Activated T-cell treated with anti-CD3 and anti-CD28 coated beads for 4 hours (primary cell): ENCODE results near the gene OGDH.
A peak's percentile ranks its signal among the peaks of the same experiment; 100 is the strongest.

ENCODE experiments used
- DNase-seq: peaks from one replicate; pipeline ENCODE4 v3.0.0-alpha.2; 2020

Gene OGDH

DNA sequence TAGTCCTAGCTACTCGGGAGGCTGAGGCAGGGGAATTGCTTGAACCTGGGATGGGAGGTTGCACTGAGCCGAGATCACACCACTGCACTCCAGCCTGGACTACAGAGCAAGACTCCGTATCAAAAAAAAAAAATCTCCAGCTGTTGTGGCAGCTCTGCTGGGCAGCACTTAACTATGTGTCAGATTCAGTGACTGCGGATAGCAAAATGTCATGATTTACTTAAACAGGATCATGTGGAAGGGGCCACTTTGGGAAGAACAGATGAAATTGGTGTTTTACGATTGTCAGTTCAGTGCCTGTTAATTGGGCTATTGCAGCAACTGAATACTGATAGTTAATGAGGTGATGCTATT lies 15.3 kb downstream of the OGDH start:
- DNase-seq, result no peak

DNA sequence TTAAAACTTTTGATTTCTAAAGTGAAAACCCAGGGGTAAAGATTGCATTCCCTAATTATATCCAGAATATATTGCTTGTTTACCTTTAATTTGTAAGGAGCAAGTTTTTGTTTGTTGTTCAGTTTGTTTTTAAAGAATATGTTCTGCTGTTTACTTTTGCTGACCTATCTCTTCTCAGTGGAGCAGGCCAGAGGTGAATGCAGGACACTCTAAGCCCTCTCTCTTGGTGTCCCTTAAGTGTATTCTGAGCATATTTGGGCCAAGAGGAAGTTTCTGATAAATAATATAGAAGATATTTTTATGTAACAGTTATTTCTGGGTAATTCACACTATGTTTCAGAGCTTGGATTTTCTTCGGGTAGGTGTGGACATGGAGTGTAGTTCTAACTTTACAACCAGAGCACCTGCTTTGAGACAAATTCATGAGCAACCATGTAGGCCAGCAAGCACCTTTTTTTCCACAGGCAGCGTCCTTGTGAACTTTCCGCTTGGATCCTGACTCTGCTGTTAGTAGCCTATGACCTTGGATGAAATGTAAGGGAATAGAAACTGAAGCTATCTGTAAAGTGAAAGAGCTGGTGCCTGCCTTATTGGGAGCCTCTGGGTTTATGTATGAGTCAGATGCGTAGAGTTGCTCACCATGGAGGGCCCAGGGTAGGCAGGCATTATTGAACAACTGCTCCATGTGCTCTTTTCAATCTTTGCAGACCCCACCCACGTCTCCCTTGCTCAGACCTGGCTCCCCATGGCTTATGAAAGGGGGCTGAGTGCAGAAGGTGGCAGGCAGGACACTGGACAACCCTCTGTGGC lies 16.1 kb downstream of the OGDH start:
- no peak for DNase-seq

DNA sequence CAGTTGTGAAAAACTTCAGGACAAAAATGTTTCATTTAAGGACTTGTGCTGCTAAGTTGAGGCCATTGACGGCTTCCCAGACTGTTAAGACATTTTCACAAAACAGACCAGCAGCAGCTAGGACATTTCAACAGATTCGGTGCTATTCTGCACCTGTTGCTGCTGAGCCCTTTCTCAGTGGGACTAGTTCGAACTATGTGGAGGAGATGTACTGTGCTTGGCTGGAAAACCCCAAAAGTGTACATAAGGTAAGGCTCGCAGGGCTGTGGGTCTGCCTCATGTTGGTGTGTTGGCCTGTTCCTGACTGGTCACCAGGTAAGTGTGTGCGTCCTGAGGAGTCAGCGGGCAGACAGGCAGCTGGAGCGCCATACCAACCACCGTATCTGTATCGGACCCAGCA lies 17.9 kb downstream of the OGDH start:
- DNase-seq, result no peak

DNA sequence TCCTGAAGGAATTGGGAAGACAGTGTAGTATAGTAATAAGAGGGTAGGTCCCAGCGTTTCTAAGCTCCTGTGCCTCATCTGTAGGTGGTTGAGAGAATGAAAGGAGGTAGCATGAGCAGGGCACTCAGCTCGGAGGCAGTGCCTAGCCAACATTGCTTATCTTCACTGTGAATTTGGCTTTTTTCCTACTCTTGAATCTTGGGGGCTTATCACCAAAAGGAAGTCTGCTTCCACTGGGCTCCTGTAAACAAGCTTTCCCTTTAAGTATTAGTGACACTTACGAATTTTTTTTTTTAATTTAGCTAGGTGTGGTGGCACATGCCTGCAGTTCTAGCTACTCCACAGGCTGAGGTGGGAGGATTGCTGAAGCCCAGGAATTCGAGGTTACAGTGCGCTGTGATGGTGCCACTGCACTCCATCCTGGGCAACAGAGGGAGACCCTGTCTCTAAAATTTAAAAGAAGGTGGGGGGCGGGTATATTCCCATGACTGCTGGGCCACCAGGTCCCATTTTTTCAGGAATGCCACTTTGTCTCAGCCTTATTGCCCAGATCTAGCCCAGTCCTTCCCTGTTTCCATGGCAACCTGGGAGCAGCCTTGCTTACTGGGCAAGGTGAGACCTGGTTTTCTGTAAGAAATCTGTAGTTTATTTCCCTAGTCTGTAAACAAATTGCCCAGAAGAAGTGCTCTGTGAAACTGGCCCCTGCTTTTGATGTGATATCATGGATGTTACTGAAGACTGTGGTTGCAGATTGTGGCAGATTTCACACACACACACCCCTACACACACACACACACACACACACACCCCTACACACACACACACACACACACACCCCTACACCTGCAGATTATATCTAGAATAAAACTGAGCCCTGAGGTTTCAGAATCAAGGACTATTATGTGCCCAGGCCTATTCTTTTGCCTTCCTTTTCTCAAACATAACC lies 19.4 kb downstream of the OGDH start:
- no peak for DNase-seq

DNA sequence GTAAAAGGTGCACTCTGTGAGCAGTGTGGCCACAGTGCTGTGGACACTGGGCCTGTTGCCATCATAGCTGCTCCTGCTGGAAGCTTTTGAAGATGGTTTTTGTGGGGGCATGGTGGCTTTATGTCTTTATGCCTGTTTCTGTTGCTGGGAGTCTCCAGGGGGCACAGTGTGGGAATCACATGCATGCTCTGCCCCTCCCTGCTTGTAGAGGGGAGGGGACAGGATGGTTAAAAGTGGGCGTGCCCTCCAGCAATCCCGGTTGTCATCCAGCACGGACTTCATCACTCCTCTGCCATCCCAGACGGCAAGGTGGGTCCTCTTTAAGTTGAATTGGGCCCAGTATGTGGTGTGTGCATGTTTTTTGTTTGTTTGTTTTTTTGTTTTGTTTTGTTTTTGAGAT lies 20.2 kb downstream of the OGDH start:
- no peak for DNase-seq

DNA sequence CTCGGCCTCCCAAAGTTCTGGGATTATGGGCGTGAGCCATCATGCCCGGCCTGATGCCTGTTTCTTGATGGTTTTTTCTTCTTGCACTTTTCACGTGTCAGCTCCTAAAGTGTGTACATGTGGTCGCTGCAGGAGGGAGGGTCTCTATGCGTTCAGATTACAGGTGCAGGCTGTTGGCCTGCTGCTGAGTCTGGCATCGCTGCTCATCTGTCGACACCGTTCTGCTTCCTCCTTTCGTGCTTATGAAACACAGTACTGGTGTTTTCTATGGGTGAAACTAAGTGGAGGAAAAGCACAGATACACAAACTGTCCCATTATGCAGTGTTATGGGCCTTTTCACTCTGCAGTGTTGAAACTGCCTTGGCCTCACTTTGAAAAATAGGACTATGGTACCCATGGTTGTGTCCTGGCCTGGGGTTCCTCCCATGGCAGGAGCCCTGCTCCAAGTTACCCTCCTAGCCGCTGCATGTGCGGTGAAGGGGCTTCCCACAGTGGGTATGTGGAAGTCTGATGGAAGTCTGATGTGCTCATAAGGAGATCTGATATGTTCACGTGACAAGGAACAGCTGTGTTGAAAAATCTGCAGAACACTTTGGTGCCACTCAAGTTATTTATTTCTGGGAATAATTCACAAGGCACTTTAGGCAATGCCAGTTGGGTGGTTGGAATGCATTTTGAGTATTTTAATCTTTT lies 23.5 kb downstream of the OGDH start:
- DNase-seq, result no peak

DNA sequence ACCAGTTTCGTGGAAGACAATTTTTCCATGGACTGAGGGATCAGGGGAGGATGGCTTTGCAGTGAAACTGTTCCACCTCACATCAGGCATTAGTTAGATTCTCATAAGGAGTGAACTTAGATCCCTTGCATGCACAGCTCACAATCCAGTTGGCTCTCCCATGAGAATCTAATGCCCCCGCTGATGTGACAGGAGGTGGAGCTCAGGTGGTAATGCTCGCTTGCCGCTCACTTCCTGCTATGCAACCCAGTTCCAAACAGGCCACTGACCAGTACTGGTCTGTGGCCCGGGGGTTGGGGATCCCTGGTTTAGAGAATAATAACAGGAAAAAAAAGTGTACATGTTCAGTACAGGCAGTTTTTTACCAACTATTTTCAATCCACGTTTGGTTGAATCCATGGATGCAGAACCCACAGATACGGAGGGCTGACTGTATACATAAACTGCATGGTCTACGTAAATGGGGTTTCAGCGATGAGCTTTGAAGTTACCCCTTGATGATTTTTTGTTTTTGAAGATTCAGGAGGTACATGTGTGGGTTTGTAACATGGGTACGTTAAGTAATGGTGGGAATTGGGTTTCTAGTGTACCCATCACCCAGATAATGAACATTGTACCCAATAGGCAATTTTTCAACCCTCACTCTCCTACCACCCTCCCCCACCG lies 24.5 kb downstream of the OGDH start:
- DNase-seq, result no peak

DNA sequence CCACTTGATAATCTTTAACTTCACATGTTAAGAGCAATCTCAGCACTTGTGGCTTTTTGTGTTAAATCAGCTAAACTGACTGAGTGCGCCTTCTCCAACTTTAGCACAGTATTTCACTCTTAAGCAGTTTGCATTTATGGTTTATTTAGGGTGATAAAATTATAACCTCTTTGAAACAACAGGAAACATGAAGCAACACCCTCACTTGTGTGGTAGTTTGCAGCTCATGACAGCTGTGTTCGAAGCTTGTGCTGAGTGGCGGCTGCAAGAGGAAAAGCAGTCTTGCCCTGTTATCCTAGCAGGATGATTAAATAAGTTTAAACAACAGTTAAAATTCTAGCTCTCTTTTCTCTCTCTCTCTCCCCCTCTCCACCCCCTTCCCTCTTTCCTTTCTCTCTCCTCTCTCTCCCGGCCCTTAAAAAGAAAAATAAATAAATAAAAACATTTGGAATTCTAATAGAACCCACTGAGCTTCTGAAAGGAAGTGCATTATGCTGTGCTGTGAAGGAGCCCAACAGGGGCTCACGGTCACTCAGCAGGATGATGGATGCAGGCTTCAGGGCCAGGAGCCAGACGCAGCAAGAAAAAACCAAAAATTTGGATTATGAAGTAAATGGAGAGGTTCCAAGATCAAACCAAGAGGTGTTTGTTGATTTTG lies 25.2 kb downstream of the OGDH start:
- DNase-seq, result no peak

DNA sequence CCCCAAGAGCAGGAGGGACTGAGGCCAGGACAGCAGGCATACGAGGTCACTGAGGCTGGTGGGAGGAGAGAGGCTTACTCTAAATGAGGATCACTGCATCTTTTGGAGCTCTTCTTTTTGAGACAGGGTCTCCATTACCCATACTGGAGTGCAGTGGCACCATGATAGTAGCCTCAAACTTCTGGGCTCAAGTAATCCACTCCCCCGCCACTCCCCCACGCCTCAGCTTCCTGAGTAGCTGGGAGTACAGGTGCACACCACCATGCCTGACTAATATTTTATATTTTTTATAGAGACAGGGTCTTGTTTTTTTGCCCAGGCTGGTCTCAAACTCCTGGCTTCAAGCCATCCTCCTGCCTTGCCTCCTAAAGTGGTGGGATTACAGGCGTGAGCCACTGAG lies 25.8 kb downstream of the OGDH start:
- DNase-seq, result no peak

DNA sequence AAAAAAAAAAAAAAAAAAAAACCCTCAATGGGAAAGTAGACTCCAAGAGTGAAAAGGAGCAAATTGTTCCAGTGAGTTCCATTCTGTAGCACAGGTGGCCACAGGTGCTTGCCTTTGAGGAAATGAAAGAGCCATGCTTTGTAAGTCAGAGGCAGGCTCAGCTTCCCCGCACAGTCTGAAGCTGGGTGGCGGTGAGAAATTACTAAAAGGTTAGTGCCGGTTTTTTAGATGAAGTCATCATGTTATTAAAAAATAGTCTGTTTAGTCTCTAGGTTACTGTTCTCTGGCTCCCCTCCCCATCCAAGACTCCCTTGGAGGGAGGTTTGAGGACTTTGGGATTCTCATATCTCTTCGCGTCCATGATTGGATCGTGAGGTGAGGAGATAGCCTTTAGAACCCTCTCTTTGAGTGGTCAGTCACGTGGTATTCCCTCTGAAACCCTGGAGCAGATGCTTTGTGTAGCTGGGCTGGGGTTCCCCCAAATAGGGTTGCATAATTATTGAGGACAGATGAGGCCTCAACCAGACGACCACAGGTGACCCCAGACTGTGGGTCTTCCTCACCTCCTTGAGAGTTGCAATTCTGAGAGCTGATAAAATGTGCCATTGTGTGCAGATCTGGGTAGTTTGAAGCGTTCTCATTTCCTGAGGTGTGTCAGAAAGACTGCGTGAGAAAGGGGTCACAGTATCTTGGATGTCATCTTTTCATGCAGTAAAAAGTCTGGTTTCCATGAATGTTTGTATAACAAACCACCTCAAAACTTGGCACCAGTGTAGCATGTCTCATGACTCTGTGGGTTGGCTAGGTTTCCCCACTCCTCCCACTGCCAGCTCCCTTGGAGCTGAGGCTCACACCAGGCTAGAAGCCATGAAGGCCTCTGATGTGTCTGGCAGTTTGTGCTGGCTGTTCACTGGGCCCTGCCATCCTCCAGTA lies 27.1 kb downstream of the OGDH start:
- no peak for DNase-seq

DNA sequence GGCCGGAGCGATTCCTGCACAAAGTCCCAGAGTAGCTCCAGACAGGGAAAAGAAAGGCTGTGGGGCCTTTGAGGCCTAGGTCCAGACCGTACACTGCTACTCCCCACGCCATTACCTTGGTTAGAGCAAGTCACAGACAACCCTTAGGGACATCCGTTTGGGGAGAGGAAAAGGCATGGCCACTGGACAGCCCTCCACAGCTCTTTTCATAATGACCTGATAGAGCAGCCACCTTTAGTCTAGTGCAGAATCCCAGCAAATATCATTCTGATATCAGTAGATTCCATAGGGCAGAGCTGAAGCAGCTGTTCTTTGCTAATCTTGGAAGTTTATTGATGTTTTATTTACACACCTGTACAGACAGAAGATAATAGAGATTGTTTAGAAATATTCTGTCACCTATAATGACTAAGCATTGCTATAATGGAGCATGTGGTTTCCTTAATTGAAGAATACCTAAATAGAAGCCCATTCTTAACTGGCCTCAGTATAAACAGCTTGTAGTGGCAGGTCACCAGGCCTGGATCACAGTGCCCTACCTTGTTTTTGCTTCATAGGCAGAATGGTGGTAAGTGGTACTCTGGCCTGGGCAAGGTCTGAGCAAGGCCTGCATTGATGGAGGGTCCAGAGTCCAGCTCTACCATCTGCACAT lies 27.9 kb downstream of the OGDH start:
- no peak for DNase-seq

DNA sequence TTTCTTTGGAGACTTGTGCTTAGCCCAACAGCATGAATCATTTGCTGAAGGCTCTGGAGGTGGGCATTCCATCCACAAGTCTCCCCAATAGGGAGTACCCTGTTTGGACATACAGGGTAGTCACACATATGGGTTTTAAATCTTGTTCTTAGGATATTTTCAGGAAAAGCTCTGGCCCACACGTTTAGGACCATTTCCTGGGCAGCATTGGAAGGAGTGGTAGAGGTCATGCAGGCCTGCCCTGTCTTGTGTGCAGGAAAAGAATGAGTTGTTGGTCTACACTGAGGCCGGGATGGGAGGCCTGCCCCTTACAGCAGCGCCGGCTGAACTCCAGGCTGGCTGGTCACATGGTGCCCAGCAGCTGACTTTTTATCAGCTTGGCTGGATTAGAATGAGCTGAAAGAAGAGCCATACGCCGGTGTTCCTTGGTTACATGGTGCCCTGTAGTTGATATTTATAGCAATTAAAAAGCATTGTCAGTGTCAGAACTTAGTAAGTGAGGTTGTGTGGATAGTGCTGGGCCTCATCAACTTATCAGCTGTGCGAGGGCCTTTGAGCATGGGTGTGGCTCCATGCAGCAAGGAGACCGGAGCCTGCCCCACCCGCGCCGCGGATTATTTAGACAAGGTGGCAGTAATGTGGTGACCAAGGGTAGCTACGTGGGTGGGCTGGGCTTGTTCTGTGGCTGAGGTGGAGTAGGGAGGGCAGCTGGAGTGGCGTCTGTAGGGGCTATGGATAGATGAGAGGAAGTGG lies 28.6 kb downstream of the OGDH start:
- no peak for DNase-seq

DNA sequence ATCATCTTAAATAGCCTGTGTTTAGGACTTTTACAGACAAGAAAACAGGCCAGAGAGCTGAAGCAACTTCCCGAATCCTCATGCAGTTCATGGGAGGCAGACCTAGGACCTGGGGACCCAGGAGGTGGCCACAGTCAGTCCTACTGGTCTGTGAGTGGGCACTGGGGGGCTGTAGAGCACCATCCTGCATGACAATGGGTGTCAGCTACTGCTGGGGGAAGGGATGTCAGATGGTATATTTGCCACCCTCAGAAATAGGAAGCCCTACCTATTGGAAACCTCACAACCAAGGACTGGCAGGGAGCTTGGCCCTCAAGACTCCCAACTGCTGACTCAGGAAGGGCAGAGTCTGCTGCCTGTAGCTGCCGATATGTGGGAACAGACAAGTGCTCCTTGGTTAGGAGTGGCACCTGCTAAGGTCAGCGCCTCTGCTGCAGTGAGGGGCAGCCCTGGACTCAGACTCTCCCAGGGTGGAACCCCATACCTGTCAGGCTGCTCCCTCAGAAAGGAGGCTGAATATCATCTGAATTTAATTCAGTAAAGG lies 29.7 kb downstream of the OGDH start:
- DNase-seq, result no peak

DNA sequence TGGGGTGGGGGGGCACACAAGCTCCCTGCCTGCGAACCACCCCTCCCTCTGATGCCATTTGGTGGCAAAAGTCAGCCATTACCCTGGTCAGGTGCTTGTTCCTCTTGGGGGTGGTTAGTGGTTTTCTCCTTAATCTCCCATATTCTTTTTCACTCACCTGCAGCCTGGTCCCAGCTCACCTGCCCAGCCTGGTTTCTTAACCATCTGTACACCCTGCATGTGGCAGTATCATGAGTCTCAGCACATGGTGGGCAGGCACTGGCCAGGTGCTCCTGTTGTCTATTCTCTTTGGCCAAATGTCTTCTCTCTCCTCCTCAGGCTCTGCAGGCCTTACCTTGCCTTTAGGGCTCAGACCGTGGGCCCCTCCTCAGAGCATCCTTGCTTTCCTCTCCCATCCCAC lies 30.5 kb downstream of the OGDH start:
- DNase-seq, result no peak

DNA sequence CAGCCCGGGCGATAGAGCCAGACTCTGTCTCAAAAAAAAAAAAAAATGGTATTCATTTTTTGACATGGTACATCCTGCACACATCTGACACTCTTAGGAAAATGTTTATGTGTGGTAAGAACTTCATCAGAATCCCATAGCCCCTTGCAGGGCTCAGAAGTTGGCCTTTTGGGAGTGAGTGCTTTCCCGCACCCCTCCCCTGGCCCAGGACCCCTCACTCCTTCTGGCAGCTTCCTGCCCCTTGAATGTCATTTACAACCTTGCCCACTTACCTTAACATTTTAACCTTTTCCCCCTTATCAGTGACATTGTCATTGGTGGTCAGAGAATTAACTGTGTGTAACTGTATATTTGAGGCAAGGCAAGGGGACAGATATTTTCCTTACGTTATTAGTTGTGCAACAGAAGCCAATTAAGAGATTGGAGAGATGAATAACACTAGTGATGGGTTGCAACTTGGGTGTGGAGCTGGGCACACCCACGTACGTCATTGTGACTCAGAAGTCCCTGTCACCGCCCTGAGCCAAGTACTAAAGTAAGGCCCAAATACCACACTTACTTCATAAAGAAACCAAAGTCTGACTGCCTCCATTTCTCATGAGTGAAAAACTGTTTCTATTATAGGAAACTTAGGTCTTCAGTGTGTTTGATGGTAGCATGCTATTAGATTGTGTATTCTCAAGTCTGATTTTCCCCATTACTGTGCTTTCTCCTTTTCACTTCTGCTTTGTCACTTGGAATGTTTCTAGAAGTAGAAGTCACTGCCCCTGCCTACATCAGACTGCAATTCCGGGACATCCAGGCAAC lies 31.6 kb downstream of the OGDH start:
- peak; percentile 62 for DNase-seq

DNA sequence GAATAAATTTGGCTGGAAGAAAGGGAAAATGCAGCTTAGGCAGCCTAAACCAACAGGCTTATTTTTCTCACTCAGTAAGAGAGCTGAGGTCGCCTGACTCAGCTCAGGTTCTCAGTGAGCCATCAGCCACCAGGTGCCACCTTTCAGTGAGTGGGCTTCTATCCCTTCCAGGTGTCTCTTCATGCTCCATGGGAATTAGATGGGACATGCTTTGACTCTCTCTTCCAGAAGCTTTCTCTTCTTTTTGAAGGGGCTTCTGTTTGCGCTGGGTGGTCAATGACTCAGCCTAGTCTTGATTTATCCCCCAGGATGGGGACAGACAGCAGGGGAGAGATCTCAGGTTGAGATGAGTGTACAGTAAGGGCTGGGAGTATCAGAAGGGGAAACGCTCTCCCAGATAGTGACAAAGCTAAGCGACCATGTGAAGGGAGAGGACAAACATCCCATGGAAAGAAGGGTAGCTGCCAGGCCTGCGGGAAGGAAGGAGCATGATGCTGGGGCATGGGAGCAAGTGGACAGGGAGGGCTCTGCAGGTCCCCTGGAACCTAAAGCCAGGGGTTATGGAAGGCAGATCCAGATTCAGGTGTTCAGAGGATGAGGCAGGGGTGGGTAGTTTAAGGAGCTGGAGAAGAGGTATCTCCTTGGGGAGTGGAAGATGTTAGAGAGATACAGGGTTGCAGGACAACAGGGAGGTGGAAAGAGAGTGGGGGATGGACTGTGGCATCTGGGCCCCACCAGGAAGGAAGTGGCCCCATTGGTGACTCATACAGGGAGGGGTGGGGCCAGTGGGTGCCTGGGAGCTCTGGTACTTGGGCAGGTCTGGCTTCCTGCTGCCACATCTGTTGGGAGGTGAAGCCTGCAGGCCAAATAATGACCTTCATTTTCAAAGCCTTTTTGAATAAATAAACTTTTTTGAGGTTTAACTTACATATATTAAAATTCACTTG lies 32.5 kb downstream of the OGDH start:
- peak; percentile 61 for DNase-seq

DNA sequence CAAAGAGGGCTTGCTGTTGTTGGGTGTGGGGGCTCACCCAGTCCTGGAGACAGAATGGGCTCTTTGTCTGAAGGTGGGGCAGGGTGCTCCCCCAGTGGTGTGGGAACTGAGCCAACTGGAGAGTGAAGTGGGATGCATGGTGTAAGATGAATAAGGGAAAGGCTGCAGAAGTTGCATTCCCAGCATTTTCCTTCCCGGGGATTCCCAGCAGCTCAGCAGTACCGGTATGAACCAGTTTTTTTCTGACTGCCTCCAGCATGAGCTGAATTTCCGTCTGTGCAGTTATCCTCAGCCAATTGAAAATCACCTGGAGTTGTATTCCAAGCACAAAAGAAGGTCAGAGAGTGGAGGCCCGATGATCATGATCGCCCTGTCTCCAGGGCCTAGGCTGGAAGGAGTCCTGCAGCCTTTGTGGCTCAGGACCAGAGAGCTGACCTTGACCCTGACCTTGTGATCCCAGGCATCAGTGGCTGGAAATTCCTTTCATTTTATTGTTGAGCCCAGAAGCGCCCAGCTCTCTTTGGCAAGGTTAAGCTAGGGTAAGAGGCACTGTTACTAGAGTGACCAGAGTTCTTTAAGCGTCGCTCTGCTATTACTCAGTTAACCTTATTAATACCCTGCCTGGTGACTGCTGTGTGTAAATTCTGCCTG lies 33.4 kb downstream of the OGDH start:
- no peak for DNase-seq
